HG03460 (cell line): ENCODE data around the gene SYNDIG1L.

Experiments used
- ATAC-seq: cut with Tn5 transposase; IDR thresholded peaks from one replicate; pipeline ENCODE4 v1.9.1; 2021; ENCODE audit not compliant: unreplicated experiment

Gene SYNDIG1L

GRCh38 chr14:74429991-74430390 lies 4.0 kb upstream of the SYNDIG1L start:
- no peak for ATAC-seq

DNA sequence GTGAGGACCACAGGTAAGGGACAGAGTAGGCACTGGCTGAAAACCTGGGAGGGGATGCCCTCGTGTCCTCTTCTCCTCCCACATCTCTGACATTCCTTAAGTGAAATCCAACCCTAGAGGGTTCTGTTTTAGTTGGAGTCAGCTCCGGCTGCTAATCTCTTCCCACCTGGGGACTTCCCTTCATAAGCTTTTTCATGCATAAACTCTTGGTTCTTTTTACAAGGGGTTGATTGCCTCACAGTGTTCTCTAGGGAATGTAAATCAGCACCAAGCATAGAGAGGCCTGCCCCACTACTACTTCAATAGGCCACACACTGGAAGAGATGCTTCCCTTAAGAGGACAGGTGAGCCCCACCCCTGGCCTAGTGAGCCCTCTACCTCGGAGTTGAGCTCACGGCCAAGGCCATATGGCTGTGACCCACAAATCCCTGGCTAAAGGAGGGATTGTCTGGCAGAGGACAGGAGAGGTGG lies 3.2 kb upstream of the SYNDIG1L start:
- no peak for ATAC-seq

DNA sequence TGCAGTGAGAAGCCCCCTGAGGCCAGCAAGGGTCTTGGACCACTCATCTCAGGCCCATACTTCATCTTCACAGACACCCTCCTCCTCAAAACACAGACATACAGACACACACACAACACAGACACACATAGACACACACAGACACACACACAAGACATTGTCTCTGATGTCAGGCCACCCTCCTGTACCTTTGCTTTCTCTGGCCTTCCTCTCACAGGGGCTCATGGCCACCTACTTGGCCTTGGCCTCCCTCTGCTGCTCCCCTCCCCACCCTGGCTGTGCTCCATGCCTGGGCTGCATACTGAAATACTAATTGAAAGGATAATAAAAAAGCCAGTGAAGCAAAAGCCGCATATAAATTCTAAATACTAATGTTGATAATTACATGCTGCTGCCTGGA lies 1.6 kb upstream of the SYNDIG1L start:
- no peak for ATAC-seq

DNA sequence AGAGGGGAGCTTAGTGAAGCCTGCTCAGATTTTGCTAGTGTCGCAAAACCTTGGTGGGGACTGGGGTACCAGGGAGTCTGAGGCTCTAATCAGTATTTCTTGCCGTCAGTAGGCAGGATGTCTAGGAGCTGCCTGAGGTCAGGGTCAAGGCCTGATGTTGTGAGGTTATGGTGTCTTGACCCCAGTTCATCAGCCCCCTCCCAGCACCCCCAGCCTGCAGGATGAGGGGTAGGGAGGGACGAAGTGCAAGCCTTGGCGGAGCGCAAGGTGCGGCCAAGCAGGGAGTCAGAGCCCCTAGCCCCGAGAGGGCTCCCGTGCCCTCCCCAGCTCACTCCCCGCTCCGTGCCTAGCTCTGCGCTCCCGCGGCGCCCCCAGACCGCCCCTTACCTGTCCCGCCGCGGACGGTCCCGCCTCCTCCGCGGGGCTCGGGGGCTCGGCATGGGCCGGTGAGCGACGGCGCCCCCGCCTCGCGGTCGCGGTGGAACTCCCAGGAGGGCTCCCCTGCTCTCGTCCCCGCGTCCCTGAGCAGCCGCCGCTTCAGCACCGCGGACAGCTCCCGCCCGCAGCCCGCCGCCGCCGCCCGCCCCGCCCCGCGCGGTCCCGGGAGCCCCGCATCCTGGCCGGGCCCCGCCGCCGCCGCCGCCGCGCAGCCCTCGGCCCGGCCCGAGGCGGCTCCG lies 347 bp downstream of the SYNDIG1L start:
- no peak for ATAC-seq

GRCh38 chr14:74424606-74425005 lies 1.4 kb downstream of the SYNDIG1L start:
- no peak for ATAC-seq

- ATAC-seq = no peak
These were observed 2.8 kb downstream of the SYNDIG1L start for GRCh38 chr14:74423246-74423645.

DNA sequence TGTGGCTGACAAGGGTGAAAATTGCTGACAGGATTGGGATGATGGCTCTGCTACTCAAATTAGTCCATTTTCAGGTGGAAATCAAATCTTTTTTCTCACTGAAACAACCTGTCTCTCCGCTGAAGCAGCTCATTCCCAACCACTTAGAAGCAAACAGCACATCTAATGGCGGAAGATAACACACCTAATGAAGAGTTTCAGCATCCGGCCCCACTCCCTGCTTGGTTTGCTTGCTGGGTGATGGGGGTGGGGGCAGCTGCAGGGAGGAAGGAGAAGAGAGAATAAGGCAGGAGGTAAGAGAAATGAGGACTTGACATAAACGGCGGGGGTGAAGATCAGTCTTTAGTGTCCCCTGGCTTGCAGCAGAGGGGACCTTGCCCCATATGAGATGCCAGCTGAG lies 4.0 kb downstream of the SYNDIG1L start:
- no peak for ATAC-seq

GRCh38 chr14:74419086-74419485 lies 6.9 kb downstream of the SYNDIG1L start:
- no peak for ATAC-seq

GRCh38 chr14:74418031-74418430 lies 8.0 kb downstream of the SYNDIG1L start:
- no peak for ATAC-seq

DNA sequence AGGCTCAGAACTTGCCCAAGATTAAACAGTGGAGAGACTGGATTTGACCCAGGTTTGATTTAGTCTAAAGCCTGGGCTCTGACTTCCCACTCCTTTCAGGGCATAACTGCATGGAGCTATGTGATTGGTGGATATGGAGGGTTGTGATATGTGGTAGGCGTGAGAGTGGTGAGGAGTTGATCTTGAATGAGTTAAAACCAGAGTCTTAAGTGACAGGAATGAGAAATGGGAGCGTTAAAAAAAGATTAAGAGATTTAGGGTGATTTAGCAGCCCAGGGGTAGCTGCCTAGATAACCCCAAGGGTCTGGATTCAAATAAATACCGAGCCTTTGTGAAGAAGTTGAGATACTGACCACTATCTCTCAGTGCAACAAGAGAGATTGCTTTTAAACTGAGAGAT lies 8.4 kb downstream of the SYNDIG1L start:
- no peak for ATAC-seq

DNA sequence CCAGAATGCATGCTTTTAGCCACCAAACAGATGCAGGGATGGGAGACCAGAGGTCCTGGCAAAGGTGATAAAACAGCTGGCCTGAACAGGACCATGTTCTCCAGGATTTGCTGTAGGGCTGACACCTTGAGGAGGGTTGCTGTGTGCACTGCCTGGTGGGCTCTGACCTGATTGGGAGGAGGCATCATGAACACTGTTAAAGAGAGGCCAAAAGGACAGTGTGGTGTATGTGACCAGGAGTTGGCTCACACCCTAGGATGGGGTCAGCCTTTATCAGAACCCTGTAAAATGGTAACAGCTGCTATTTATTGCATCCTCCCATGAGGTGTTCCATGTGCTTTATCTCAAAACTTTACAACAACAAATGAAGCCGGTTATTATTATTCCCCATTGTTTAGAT lies 8.8 kb downstream of the SYNDIG1L start:
- no peak for ATAC-seq

- ATAC-seq = no peak
These were observed 10.9 kb downstream of the SYNDIG1L start for GRCh38 chr14:74415115-74415437.

DNA sequence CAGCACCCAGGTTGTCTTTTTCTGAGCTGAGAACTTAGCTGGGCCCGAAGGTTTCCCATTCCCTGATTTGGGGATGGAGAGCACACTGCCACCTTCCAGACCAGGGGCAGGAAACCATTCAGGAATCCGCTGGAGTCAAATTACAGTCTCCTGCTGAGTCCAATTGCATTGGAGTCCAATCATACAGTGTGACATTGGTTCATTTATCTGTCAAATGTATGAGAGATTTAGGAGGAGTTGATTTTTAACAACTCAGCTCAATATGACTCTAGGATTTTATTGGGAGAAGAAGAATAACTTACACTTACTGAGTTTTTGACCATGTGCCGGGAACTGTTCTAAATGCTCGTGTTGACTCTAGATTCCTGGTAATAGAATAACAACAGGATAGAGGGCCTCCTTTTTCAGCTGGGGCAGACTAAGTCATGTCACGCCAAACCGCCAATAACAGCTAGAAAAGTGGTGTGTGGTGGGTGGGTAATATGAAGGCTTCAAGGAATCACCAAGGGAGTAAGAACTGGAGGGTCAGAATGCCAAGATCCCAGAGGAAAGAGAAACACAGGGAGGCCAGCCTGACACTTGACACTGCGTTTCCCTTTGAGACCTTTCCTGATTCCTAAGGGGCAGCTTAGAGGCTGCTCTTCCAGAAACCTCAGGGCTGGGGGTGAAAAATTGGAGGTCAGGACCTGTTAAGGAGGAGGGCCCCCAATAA lies 11.5 kb downstream of the SYNDIG1L start:
- ATAC-seq = no peak

DNA sequence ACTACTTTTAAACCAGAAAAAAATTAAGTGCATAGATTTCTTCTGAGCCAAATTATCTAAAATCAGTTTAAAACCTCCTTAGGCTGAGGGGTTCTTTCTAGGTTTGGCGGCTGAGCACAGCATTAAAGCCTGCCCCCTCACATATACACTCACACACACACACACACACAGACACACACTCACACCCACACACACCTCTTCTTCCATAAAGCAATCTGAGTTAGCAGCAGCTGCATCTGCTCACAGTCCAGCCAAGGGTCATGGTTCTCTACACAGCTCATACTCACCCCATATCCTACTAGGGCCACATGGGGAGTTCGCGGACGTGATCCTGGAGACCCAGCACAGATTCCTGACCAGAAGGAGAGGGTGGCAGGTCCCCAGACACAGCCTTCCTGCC lies 12.4 kb downstream of the SYNDIG1L start:
- ATAC-seq = no peak

DNA sequence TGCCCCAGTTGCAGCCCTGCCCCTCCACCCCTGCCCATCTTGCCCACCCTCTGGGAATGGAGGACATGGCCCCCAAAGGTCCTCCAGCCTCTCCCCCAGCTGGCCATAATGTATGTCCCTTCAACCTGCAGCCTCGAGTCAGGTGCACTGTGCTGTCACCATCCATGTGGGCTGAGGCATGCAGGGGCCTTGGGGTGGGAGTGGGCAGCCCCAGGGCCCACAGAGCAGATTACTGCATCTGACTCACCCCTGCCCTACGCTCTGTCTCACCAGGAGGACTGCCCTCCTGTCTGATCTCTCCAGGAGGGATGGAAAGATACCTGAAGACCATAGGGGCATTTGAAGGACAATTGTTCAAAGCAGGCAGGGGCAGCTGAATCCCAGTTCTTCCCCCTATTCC lies 13.3 kb downstream of the SYNDIG1L start:
- no peak for ATAC-seq

GRCh38 chr14:74411671-74412070 lies 14.3 kb downstream of the SYNDIG1L start:
- ATAC-seq = no peak

- ATAC-seq = no peak
These were observed 16.6 kb downstream of the SYNDIG1L start for GRCh38 chr14:74409441-74409840.

- ATAC-seq = no peak
These were observed 17.1 kb downstream of the SYNDIG1L start for GRCh38 chr14:74408870-74409269.

- ATAC-seq = no peak
These were observed 18.2 kb downstream of the SYNDIG1L start for GRCh38 chr14:74407801-74408154.

GRCh38 chr14:74407021-74407800 lies 18.8 kb downstream of the SYNDIG1L start:
- no peak for ATAC-seq

- no peak for ATAC-seq
These were observed 20.3 kb downstream of the SYNDIG1L start for GRCh38 chr14:74405663-74406062.

DNA sequence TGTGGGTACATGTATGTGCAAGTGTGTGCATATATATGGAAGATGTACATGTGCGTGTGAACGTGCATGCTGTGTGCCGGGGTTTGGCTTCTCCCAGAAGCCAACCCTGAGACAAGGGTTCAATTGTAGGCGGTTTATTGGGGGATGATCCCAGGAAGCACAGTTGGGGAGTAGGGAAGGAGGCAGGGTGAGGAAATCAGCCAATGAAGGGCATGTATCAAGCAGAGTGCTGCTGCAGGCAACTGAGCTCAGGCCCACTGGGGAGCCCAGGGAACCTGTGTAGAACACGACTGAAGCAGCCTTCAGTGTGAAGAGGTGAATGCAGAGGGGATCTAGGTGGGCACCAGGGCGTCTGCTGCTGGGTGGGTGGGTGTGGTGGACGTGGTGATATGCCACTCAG lies 21.6 kb downstream of the SYNDIG1L start:
- no peak for ATAC-seq
